22Rv1 (cell line): ENCODE measurements around the gene FAM170B.

Experiments
- ZFX ChIP-seq: fragments of 450-650 bp; IDR thresholded peaks from 2 replicates; pipeline ENCODE4 v1.6.1; 2017; ENCODE audit warnings: antibody characterized with exemption, borderline replicate concordance
- TF ChIP-seq, protein P1 (sequence below): fragments of 450-650 bp; IDR thresholded peaks from 2 replicates; pipeline ENCODE4 v1.5.1; 2017; ENCODE audit warnings: mild to moderate bottlenecking

DNA sequence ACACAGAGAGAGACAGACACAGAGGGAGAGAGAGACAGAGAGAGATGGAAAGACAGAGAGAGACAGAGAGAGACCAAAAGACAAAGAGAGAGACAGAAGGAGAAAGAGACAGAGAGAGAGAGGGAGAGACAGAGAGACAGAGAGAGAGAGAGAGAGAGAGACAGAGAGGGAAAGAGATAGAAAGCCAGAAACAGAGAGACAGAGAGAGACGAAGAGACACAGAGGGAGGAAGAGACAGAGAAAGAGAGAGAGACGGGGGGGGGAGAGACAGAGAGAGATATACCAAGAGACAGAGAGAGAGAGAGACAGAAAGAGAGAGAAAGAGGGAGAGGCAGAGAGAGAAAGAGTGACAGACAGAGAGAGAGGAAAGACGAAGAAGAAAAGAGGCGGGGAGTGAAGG is 28.7 kb downstream of the FAM170B start:
- TF ChIP-seq, protein P1, sequence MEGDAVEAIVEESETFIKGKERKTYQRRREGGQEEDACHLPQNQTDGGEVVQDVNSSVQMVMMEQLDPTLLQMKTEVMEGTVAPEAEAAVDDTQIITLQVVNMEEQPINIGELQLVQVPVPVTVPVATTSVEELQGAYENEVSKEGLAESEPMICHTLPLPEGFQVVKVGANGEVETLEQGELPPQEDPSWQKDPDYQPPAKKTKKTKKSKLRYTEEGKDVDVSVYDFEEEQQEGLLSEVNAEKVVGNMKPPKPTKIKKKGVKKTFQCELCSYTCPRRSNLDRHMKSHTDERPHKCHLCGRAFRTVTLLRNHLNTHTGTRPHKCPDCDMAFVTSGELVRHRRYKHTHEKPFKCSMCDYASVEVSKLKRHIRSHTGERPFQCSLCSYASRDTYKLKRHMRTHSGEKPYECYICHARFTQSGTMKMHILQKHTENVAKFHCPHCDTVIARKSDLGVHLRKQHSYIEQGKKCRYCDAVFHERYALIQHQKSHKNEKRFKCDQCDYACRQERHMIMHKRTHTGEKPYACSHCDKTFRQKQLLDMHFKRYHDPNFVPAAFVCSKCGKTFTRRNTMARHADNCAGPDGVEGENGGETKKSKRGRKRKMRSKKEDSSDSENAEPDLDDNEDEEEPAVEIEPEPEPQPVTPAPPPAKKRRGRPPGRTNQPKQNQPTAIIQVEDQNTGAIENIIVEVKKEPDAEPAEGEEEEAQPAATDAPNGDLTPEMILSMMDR: no peak
- TF ChIP-seq ZFX: no peak
